Measurements from ENCODE around the gene SLC35F6. TPM values are rescaled to one million over a fixed set of nuclear protein-coding genes. Genes with fewer than 3 reads are reported as not detected.

Gene SLC35F6
- total and polyA plus RNA-seq, 9 of the 15 experiments (the other 6 are each of a cell fraction or from before 2014, with no cell fraction given), result 11.9 to 47.3 (median 22.5) TPM

- TF ChIP-seq, protein P1, sequence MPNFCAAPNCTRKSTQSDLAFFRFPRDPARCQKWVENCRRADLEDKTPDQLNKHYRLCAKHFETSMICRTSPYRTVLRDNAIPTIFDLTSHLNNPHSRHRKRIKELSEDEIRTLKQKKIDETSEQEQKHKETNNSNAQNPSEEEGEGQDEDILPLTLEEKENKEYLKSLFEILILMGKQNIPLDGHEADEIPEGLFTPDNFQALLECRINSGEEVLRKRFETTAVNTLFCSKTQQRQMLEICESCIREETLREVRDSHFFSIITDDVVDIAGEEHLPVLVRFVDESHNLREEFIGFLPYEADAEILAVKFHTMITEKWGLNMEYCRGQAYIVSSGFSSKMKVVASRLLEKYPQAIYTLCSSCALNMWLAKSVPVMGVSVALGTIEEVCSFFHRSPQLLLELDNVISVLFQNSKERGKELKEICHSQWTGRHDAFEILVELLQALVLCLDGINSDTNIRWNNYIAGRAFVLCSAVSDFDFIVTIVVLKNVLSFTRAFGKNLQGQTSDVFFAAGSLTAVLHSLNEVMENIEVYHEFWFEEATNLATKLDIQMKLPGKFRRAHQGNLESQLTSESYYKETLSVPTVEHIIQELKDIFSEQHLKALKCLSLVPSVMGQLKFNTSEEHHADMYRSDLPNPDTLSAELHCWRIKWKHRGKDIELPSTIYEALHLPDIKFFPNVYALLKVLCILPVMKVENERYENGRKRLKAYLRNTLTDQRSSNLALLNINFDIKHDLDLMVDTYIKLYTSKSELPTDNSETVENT (CRISPR knock-in tag; IDR thresholded peaks at IDR 0.05), result no peak
- no peak for TF ChIP-seq ASH1L (IDR thresholded peaks at IDR 0.05; ENCODE audit: borderline replicate concordance, low read depth, partially characterized antibody)
- no peak for TF ChIP-seq SIN3A (IDR thresholded peaks at IDR 0.05; ENCODE audit: borderline replicate concordance in 2 of 2, control insufficient read depth in 1 of 2, low read depth in 2 of 2, low read length in 2 of 2)
- no peak for TF ChIP-seq RBM14 (IDR thresholded peaks at IDR 0.05; ENCODE audit: borderline replicate concordance, insufficient read depth, low read depth, low read length)
- TF ChIP-seq RUNX1 (IDR thresholded peaks at IDR 0.05; ENCODE audit: low read depth), result no peak
- no peak for TF ChIP-seq FOXP4 (CRISPR knock-in tag; IDR thresholded peaks at IDR 0.05; ENCODE audit: borderline replicate concordance)
- no peak for TF ChIP-seq TAF1 (IDR thresholded peaks at IDR 0.05; ENCODE audit: control insufficient read depth, extremely low read depth, insufficient read depth, low read length, severe bottlenecking)
- TF ChIP-seq, protein P2, sequence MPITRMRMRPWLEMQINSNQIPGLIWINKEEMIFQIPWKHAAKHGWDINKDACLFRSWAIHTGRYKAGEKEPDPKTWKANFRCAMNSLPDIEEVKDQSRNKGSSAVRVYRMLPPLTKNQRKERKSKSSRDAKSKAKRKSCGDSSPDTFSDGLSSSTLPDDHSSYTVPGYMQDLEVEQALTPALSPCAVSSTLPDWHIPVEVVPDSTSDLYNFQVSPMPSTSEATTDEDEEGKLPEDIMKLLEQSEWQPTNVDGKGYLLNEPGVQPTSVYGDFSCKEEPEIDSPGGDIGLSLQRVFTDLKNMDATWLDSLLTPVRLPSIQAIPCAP (CRISPR knock-in tag; IDR thresholded peaks at IDR 0.05; ENCODE audit: borderline replicate concordance), result no peak
- peak; percentile 47; the same call in 1 of the 2 replicates for TF ChIP-seq POLR2G (IDR thresholded peaks at IDR 0.05; ENCODE audit: low read depth, low read length)
- peak; percentile 59 for TF ChIP-seq ZNF592 (IDR thresholded peaks at IDR 0.05)
- no peak for TF ChIP-seq THRA (IDR thresholded peaks at IDR 0.05)
- TF ChIP-seq ZNF583 (CRISPR knock-in tag; IDR thresholded peaks at IDR 0.05), result no peak
- no peak for TF ChIP-seq SOX6 (IDR thresholded peaks at IDR 0.05)
- TF ChIP-seq MYC (IDR thresholded peaks at IDR 0.05; ENCODE audit: low read depth, low read length), result peak; percentile 61; the same call in 1 of the 2 replicates
- no peak for TF ChIP-seq MYC (CRISPR knock-in tag; IDR thresholded peaks at IDR 0.05; ENCODE audit: borderline replicate concordance, low read depth)
Measured at GRCh38 chr2:26770986-26771586, 7.0 kb downstream of the SLC35F6 start (continued).

Data from K562 (cell line).